Uterus (tissue), 2 donors: ENCODE results near the gene PPP1R16B.

Experiments
- POLR2A ChIP-seq, 2 donors: fragments of 450-650 bp; IDR thresholded peaks; one replicate each; pipeline ENCODE4 v1.6.1; 2016; ENCODE audit warnings: antibody characterized with exemption in 2 of 2, mild to moderate bottlenecking in 1 of 2, moderate library complexity in 1 of 2
- TF ChIP-seq, protein P1 (sequence below), 4 experiments: fragments of 200-600 bp in 2 of 4; fragments of 450-650 bp in 2 of 4; sonication (generic) in 2 of 4; IDR thresholded peaks; one replicate each; pipeline ENCODE4 v1.5.1; 2016 to 2019; ENCODE audit warnings: antibody characterized with exemption in 4 of 4, mild to moderate bottlenecking in 2 of 4, moderate library complexity in 1 of 4

DNA sequence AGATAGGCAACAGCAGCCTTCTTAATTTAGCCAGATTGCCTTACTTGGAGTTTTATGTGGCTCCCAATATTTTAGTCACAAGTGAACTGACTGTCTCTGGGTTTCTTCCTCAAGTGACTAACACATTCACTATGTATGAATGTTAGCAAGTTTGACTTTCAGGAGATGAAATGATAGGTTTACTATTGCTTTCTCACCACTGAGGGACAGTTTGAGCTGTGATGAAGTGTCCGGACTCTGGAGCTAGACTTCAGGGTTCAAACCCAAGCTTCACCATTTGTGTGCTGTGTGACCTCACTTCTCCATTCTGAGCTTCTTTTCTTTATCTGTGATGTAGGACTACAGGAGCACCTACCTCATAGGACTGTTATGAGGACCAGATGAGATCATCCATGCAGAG is 164.8 kb downstream of the PPP1R16B start:
- TF ChIP-seq, protein P1, sequence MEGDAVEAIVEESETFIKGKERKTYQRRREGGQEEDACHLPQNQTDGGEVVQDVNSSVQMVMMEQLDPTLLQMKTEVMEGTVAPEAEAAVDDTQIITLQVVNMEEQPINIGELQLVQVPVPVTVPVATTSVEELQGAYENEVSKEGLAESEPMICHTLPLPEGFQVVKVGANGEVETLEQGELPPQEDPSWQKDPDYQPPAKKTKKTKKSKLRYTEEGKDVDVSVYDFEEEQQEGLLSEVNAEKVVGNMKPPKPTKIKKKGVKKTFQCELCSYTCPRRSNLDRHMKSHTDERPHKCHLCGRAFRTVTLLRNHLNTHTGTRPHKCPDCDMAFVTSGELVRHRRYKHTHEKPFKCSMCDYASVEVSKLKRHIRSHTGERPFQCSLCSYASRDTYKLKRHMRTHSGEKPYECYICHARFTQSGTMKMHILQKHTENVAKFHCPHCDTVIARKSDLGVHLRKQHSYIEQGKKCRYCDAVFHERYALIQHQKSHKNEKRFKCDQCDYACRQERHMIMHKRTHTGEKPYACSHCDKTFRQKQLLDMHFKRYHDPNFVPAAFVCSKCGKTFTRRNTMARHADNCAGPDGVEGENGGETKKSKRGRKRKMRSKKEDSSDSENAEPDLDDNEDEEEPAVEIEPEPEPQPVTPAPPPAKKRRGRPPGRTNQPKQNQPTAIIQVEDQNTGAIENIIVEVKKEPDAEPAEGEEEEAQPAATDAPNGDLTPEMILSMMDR (IDR thresholded peaks at IDR 0.05) = no peak
- TF ChIP-seq POLR2A (IDR thresholded peaks at IDR 0.05) = no peak
